AG04450 (cell line): ENCODE data around the gene PIGC. TPM values are rescaled to one million over a fixed set of nuclear protein-coding genes. Genes with fewer than 3 reads are reported as not detected.

ENCODE experiments used
- CTCF ChIA-PET: fragments of 300-600, 350-600 bp; formaldehyde crosslinking; extraction: SDS; loops from one replicate; lab custom pipeline; 2022; ENCODE audit warnings: antibody characterized with exemption, inconsistent platforms; lab: Charles Lee
- POLR2A ChIA-PET: fragments of 350-600 bp; formaldehyde crosslinking; extraction: SDS; loops from one replicate; lab custom pipeline; 2021; ENCODE audit warnings: antibody characterized with exemption, inconsistent platforms; lab: Yijun Ruan, JAX
- DNase-seq: peaks from one replicate; pipeline ENCODE4 v3.0.0-alpha.2; 2011; ENCODE audit warnings: low read depth, low spot score
- H3K27ac ChIP-seq: one replicate; pipeline ENCODE4 v1.5.1; 2012; ENCODE audit warnings: low read depth, low read length, control low read depth
- H3K27me3 ChIP-seq: one replicate; pipeline ENCODE4 v1.6.0; 2012; ENCODE audit warnings: low read length; ENCODE audit not compliant: control insufficient read depth, insufficient read depth
- H3K4me3 ChIP-seq: 2 replicates; pipeline ENCODE4 v1.5.1; 2011; ENCODE audit warnings: mild to moderate bottlenecking, low read depth, low read length, control low read depth
- H3K9me3 ChIP-seq: 2 replicates; pipeline ENCODE4 v1.5.1; 2012; ENCODE audit warnings: low read length; ENCODE audit not compliant: control insufficient read depth, insufficient read depth
- CTCF ChIP-seq: IDR thresholded peaks from 2 replicates; pipeline ENCODE4 v1.5.1; 2011; ENCODE audit warnings: low read depth, low read length, control low read depth, inconsistent platforms
- polyA plus RNA-seq: library from polyadenylated mRNA; depleted of rRNA; stranded (reverse); fragments of >200 nt; gene quantifications from 2 replicates; pipeline ENCODE4 v1.2.3, GENCODE V29; 2011

PIGC gene
- polyA plus RNA-seq, 1 experiment: 25.2 TPM

DNA sequence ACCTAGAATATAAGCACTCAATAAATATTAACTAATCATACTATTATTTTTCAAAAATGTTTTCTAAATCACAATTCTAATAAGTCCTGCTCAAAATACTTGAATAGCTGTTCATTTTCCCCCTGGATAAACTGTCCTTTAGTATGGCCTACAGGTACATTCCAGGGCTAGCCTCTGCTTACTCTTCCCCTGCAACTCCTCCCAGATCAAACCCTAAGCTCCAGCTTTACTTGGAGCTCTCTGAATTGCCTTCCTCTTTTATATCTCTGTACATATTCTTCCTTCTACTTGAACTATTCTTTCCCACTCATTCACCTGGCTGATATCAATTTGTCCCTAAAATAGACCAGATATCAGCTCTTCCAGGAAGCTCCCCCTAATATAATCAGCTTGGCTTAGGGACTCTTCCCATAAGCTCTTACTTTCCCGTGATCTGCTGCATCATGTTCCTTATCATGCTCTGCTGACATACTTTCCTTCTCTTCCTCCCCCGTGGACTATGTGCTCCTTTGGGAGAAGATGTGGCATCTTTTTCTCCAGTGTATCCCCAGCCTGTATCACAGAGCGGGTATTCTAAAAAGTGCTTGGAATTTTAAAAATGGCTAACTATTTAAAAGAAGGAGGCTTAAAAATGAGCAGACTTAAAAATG is 43.1 kb upstream of the PIGC start:
- DNase-seq: no peak
- no peaks in the 10 kb centered on the region for H3K9me3 ChIP-seq
- peaks cover 30% of the 10 kb centered on the region for H3K27me3 ChIP-seq
- no peak overlapping the region for H3K27ac ChIP-seq
- no peak overlapping the region for H3K4me3 ChIP-seq
- POLR2A ChIA-PET: no interaction called here
- CTCF ChIA-PET: interaction anchor here (0.7 to 2.0 kb wide), 2 partner anchors 10 to 36 kb away, joined by 3 to 6 read pairs; no protein-coding TSS in a partner anchor
- TF ChIP-seq CTCF: no peak

DNA sequence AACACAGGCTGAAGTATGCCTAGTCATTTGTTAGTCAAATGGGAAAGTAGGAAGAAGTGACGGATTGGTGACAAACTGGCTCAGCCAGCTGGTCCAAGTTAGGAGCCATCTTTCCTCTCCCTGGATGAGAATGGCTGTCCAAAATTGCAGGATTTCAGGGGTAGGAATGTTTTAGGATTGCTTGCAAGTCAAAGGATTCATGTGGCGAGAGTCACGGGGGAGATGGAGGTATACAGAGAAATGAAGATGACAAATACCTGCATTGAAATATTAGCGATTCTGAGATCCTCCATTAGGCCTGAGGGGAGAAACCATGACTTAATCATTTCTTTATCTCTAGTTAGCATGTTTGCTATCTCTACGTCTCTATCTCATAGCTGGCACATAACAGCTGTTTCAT is 41.8 kb upstream of the PIGC start:
- Histone ChIP-seq H3K9me3 (no peaks in the 10 kb centered on the region), H3K27me3 (peaks cover 29% of the 10 kb centered on the region), H3K27ac (no peak overlapping the region), H3K4me3 (no peak overlapping the region)
- DNase-seq: no peak
- POLR2A ChIA-PET: no interaction called here
- CTCF ChIA-PET: no interaction called here
- no peak for TF ChIP-seq CTCF

GRCh38 chr1:172484252-172484651 is 40.4 kb upstream of the PIGC start:
- ChIA-PET CTCF (interaction anchor here (0.6 kb wide), 1 partner anchor 235 kb away, joined by 3 read pairs; no protein-coding TSS in a partner anchor), POLR2A (no interaction called here)
- TF ChIP-seq CTCF: no peak
- DNase-seq: no peak
- no peak overlapping the region for H3K4me3 ChIP-seq
- no peaks in the 10 kb centered on the region for H3K9me3 ChIP-seq
- no peak overlapping the region for H3K27ac ChIP-seq
- peaks cover 17% of the 10 kb centered on the region for H3K27me3 ChIP-seq

DNA sequence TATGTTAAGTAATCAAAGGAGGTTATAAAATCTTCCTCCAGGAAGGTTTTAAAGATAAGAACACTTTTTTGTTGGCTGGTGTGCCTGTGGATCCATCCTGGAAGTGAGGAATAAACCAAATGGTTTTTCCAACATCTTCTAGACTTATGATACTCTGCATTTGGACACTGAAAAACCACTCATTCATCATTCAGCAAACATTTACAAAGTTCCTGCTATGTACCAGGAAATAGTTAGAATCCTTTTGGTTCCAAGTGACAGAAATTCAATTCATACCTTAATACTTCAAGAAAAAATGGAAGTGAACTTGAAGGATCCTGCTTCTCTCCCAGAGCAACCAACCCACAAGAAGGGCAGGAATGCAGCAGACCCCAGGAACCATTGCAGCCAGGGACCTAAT is 39.6 kb upstream of the PIGC start:
- no peak overlapping the region for H3K4me3 ChIP-seq
- CTCF ChIA-PET: no interaction called here
- POLR2A ChIA-PET: no interaction called here
- peaks cover 13% of the 10 kb centered on the region for H3K27me3 ChIP-seq
- no peak for TF ChIP-seq CTCF
- H3K9me3 ChIP-seq: no peaks in the 10 kb centered on the region
- no peak overlapping the region for H3K27ac ChIP-seq
- no peak for DNase-seq

GRCh38 chr1:172482044-172482443 is 38.2 kb upstream of the PIGC start:
- no peak for TF ChIP-seq CTCF
- no peak for DNase-seq
- H3K4me3 ChIP-seq: no peak overlapping the region
- no peaks in the 10 kb centered on the region for H3K9me3 ChIP-seq
- H3K27ac ChIP-seq: no peak overlapping the region
- H3K27me3 ChIP-seq: peaks cover 11% of the 10 kb centered on the region
- CTCF ChIA-PET: no interaction called here
- POLR2A ChIA-PET: no interaction called here
